Right lobe of liver (tissue), 4 donors: ENCODE measurements around the gene TPPP.
"Not testable (repeated sequence)": the region's sequence is repeated elsewhere in the genome, so short reads cannot be mapped to it uniquely, and the experiment has no call there.

Experiments
- CTCF ChIP-seq, 4 donors: fragments of 200-600 bp in 3 of 4; fragments of 450-650 bp in 1 of 4; IDR thresholded peaks; one replicate each; pipeline versions ENCODE4 v1.5.1 to v1.8.0; 2016 to 2022; ENCODE audit warnings: antibody characterized with exemption in 4 of 4, mild to moderate bottlenecking in 2 of 4
- POLR2A ChIP-seq: fragments of 450-650 bp; IDR thresholded peaks from one replicate; pipeline ENCODE4 v1.6.1; 2017; ENCODE audit warnings: antibody characterized with exemption, mild to moderate bottlenecking
- donor health status: DM: no; HTN: no; CAD: no.
- donor health status: DM: no; HTN: no; CAD: no.
- donor health status: DM: no; HTN: yes; CAD: no.

- TF ChIP-seq CTCF (IDR thresholded peaks at IDR 0.05); POLR2A: not testable (repeated sequence)
Observed at GRCh38 chr5:681317-682191, 11.6 kb downstream of the TPPP start.
